ENCODE data around the gene BBOX1. TPM values are rescaled to one million over a fixed set of nuclear protein-coding genes. Genes with fewer than 3 reads are reported as not detected.

Gene BBOX1
- total and polyA plus RNA-seq, 2 of the 4 experiments (the other 2 are of a cell fraction): not detected

GRCh38 chr11:27061461-27061821 lies 20.8 kb downstream of the BBOX1 start:
- no CpG with 5 or more reads among the region's 2 CpGs for WGBS, 2 experiments (ENCODE audit: extremely low coverage in 2 of 2, insufficient read length in 1 of 2)
- Histone ChIP-seq H2BK5ac (ENCODE audit: low read depth, low read length, poor library complexity, severe bottlenecking) (no peak overlapping the region), H2AK9ac (replicated peaks; ENCODE audit: low read depth, low read length, poor library complexity) (no peak overlapping the region), H3K9me1 (ENCODE audit: insufficient read depth, low read length) (no peaks in the 10 kb centered on the region), H3K9me3 (ENCODE audit: control insufficient read depth, insufficient read depth, low read length) (no peaks in the 10 kb centered on the region; the same call in 1 of the 2 replicates), H4K5ac (ENCODE audit: low read depth, low read length) (no peak overlapping the region), H3K56ac (ENCODE audit: extremely low read depth, insufficient read depth, low read length) (no peak overlapping the region), H2AK5ac (ENCODE audit: low read depth, low read length) (no peak overlapping the region), H3K27me3 (ENCODE audit: control insufficient read depth, insufficient read depth, low read length) (no peaks in the 10 kb centered on the region), H2BK15ac (ENCODE audit: low read depth, low read length) (no peak overlapping the region), H2AFZ (replicated peaks; ENCODE audit: low read length, poor library complexity) (no peak overlapping the region), H2BK120ac (ENCODE audit: low read depth, low read length) (no peak overlapping the region), H3K14ac (replicated peaks; ENCODE audit: low read depth, low read length) (no peak overlapping the region), H3K27ac (ENCODE audit: insufficient read depth, low read length) (no peak overlapping the region), H4K91ac (ENCODE audit: insufficient read depth, low read depth, low read length) (no peak overlapping the region), H3K4me3 (ENCODE audit: insufficient read depth, low read depth, low read length) (no peak overlapping the region), H3K18ac (ENCODE audit: low read depth, low read length) (no peak overlapping the region), H3K23ac (ENCODE audit: low read depth, low read length) (no peak overlapping the region), H4K8ac (ENCODE audit: low read depth in 2 of 2, low read length in 2 of 2) (no peak overlapping the region), H3K79me1 (ENCODE audit: low read depth in 1 of 2, low read length in 2 of 2) (no peaks in the 10 kb centered on the region), H2BK20ac (ENCODE audit: low read depth, low read length) (no peak overlapping the region), H3K4me2 (ENCODE audit: low read depth, low read length) (no peak overlapping the region), H3K9ac (ENCODE audit: low read depth, low read length) (no peak overlapping the region), H3K4ac (ENCODE audit: low read depth, low read length) (no peak overlapping the region), H4K20me1 (ENCODE audit: insufficient read depth, low read length) (no peaks in the 10 kb centered on the region), H3K36me3 (ENCODE audit: control insufficient read depth, insufficient read depth, low read length) (no peaks in the 10 kb centered on the region), H3K4me1 (ENCODE audit: control insufficient read depth, insufficient read depth, low read length) (no peaks in the 10 kb centered on the region)
- no TSS peak for BruUV-seq (replicated peaks)
- ChIA-PET POLR2A (ENCODE audit: unreplicated experiment) (interaction anchor here (0.6 kb wide), 1 partner anchor 61 kb away, joined by 3 read pairs; no protein-coding TSS in a partner anchor), CTCF (no interaction called here)
- intact Hi-C loops (cut with micrococcal nuclease) (no loop called here), dilution Hi-C loops (cut with HindIII; ENCODE audit: low sequenced_read_pairs, unreplicated experiment) (no loop called here), in situ Hi-C loops (cut with MboI; ENCODE audit: low sequenced_read_pairs) (no loop called here)
- ATAC-seq (ENCODE audit: low read depth): no peak
- TF ChIP-seq CHD1 (IDR thresholded peaks at IDR 0.05; ENCODE audit: low read depth, low read length) (no peak), FOS (IDR thresholded peaks at IDR 0.05; ENCODE audit: low read depth, low read length) (no peak), POLR2A (IDR thresholded peaks at IDR 0.05; ENCODE audit: low read depth, low read length) (no peak), MAZ (IDR thresholded peaks at IDR 0.05; ENCODE audit: borderline replicate concordance, low read depth, low read length) (no peak), RFX5 (IDR thresholded peaks at IDR 0.05; ENCODE audit: low read depth, low read length) (no peak), MAFK (IDR thresholded peaks at IDR 0.05; ENCODE audit: low read depth, low read length) (no peak), CEBPB (IDR thresholded peaks at IDR 0.05; ENCODE audit: low read depth, low read length) (no peak), NFE2L2 (IDR thresholded peaks at IDR 0.05; ENCODE audit: low read depth, low read length) (no peak), SMC3 (IDR thresholded peaks at IDR 0.05; ENCODE audit: low read depth, low read length) (no peak)
- TF ChIP-seq, protein P1, sequence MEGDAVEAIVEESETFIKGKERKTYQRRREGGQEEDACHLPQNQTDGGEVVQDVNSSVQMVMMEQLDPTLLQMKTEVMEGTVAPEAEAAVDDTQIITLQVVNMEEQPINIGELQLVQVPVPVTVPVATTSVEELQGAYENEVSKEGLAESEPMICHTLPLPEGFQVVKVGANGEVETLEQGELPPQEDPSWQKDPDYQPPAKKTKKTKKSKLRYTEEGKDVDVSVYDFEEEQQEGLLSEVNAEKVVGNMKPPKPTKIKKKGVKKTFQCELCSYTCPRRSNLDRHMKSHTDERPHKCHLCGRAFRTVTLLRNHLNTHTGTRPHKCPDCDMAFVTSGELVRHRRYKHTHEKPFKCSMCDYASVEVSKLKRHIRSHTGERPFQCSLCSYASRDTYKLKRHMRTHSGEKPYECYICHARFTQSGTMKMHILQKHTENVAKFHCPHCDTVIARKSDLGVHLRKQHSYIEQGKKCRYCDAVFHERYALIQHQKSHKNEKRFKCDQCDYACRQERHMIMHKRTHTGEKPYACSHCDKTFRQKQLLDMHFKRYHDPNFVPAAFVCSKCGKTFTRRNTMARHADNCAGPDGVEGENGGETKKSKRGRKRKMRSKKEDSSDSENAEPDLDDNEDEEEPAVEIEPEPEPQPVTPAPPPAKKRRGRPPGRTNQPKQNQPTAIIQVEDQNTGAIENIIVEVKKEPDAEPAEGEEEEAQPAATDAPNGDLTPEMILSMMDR (conservative IDR thresholded peaks at IDR 0.05; ENCODE audit: low read depth, low read length): no peak
- DNase-seq: no peak

All from IMR-90 (cell line).